Colon (tissue), 2 donors: ENCODE data around the gene PIK3C2A.

ENCODE experiments used
- FAIRE-seq: peaks from 2 replicates; lab custom pipeline; 2012; peaks lifted over from hg19 to GRCh38; lab: Jason Lieb, UNC
- donor health status: control.
- donor health status: control.

PIK3C2A gene

GRCh38 chr11:17211286-17211685 is 3.5 kb upstream of the PIK3C2A start:
- no peak for FAIRE-seq

- no peak for FAIRE-seq
These were observed 2.1 kb upstream of the PIK3C2A start for GRCh38 chr11:17209939-17210245.

- no peak for FAIRE-seq
These were observed 642 bp upstream of the PIK3C2A start for GRCh38 chr11:17208257-17208999.

GRCh38 chr11:17206463-17206862 is 1.3 kb downstream of the PIK3C2A start:
- no peak for FAIRE-seq

GRCh38 chr11:17197431-17197898 is 10.3 kb downstream of the PIK3C2A start:
- no peak for FAIRE-seq

GRCh38 chr11:17188675-17189074 is 19.1 kb downstream of the PIK3C2A start:
- no peak for FAIRE-seq

- no peak for FAIRE-seq
These were observed 20.7 kb downstream of the PIK3C2A start for GRCh38 chr11:17186932-17187692.

GRCh38 chr11:17185938-17186337 is 21.8 kb downstream of the PIK3C2A start:
- no peak for FAIRE-seq

- no peak for FAIRE-seq
These were observed 22.8 kb downstream of the PIK3C2A start for GRCh38 chr11:17184882-17185587.

GRCh38 chr11:17183836-17184235 is 23.9 kb downstream of the PIK3C2A start:
- no peak for FAIRE-seq

- FAIRE-seq: no peak
These were observed 27.8 kb downstream of the PIK3C2A start for GRCh38 chr11:17179970-17180369.

- FAIRE-seq: no peak
These were observed 34.5 kb downstream of the PIK3C2A start for GRCh38 chr11:17173332-17173731.

GRCh38 chr11:17171916-17172315 is 35.9 kb downstream of the PIK3C2A start:
- no peak for FAIRE-seq

- no peak for FAIRE-seq
These were observed 36.4 kb downstream of the PIK3C2A start for GRCh38 chr11:17171343-17171742.

GRCh38 chr11:17169876-17170275 is 37.9 kb downstream of the PIK3C2A start:
- no peak for FAIRE-seq

GRCh38 chr11:17165247-17165890 is 42.4 kb downstream of the PIK3C2A start:
- no peak for FAIRE-seq

GRCh38 chr11:17164361-17165246 is 43.2 kb downstream of the PIK3C2A start:
- FAIRE-seq: no peak

GRCh38 chr11:17163736-17164135 is 44.0 kb downstream of the PIK3C2A start:
- no peak for FAIRE-seq

GRCh38 chr11:17163291-17163690 is 44.5 kb downstream of the PIK3C2A start:
- FAIRE-seq: no peak

GRCh38 chr11:17162376-17162775 is 45.4 kb downstream of the PIK3C2A start:
- no peak for FAIRE-seq

- no peak for FAIRE-seq
These were observed 46.3 kb downstream of the PIK3C2A start for GRCh38 chr11:17161515-17161914.
